Amygdala (tissue), 56 donors: ENCODE measurements around the gene SIN3A.
"Not testable (repeated sequence)": the region's sequence is repeated elsewhere in the genome, so short reads cannot be mapped to it uniquely, and the experiment has no call there.

Source experiments
- DNase-seq, 56 donors: peaks; one replicate each; lab custom pipeline; 2025; lab: John Stamatoyannopoulos, UW

The SIN3A gene

GRCh38 chr15:75342221-75342620 is 109.3 kb downstream of the SIN3A start:
- DNase-seq, result no peak

GRCh38 chr15:75339531-75340240 is 111.8 kb downstream of the SIN3A start:
- DNase-seq, result no peak

GRCh38 chr15:75338661-75339240 is 112.7 kb downstream of the SIN3A start:
- no peak for DNase-seq

- DNase-seq, result peak; percentile 60 to 95 (median 87)
These were observed 115.7 kb downstream of the SIN3A start, which contains the start of gene COMMD4 for GRCh38 chr15:75335705-75336355. Gene COMMD4, plus strand, starts transcription at chr15:75336063. Its CDS starts 27 bp downstream, at chr15:75336090.

- no peak for DNase-seq
These were observed 116.2 kb downstream of the SIN3A start for GRCh38 chr15:75335313-75335704.

- DNase-seq, result not testable (repeated sequence)
These were observed 117.7 kb downstream of the SIN3A start for GRCh38 chr15:75333654-75334419.

GRCh38 chr15:75332093-75332492 is 119.4 kb downstream of the SIN3A start:
- not testable (repeated sequence) for DNase-seq

GRCh38 chr15:75329571-75329970 is 121.9 kb downstream of the SIN3A start:
- no peak for DNase-seq

GRCh38 chr15:75328493-75329314 is 122.8 kb downstream of the SIN3A start:
- no peak for DNase-seq

GRCh38 chr15:75327491-75327890 is 124.0 kb downstream of the SIN3A start:
- DNase-seq, result no peak

GRCh38 chr15:75327005-75327404 is 124.5 kb downstream of the SIN3A start:
- DNase-seq, result no peak

- DNase-seq, result no peak
These were observed 125.6 kb downstream of the SIN3A start for GRCh38 chr15:75325922-75326321.

- no peak for DNase-seq
These were observed 129.8 kb downstream of the SIN3A start for GRCh38 chr15:75321711-75322110.
